GM21576 (cell line): Measurements from ENCODE around the gene ARHGAP25.

Source experiments
- ATAC-seq: cut with Tn5 transposase; IDR thresholded peaks from one replicate; pipeline ENCODE4 v1.9.1; 2021; ENCODE audit warnings: mild to moderate bottlenecking, moderate library complexity; ENCODE audit not compliant: unreplicated experiment

Gene ARHGAP25

GRCh38 chr2:68734688-68735525 is at the start of gene ARHGAP25:
TSS of gene ARHGAP25 (plus strand) at chr2:68734811. CDS start at chr2:68735200, 389 bp downstream.
- ATAC-seq = peak; percentile 54

DNA sequence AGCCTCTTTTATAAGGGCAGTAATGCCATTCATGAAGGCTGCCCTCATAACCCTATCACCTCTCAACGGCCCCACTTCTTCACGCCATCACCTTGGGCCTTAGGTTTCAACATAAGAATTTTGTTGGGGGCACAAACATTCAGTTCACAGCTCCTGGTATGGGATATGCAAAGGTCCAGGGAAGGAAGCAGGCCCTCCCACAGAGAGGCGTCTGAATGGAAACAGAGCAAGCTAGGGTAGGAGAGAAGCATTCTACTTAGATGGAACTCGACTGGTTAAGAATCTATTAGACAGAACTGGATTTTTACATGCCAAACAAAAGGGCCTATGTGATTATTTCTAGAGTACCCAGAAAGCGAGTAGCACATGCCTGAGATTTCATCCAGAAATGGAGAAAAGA is 48.4 kb upstream of the ARHGAP25 start:
- ATAC-seq = no peak

GRCh38 chr2:68687018-68687417 is 47.6 kb upstream of the ARHGAP25 start:
- ATAC-seq = no peak

- ATAC-seq = peak; percentile 92
These were observed 44.8 kb upstream of the ARHGAP25 start for GRCh38 chr2:68689553-68690537.

- no peak for ATAC-seq
These were observed 43.8 kb upstream of the ARHGAP25 start for GRCh38 chr2:68690851-68691250.

- no peak for ATAC-seq
These were observed 42.1 kb upstream of the ARHGAP25 start for GRCh38 chr2:68692511-68692910.

GRCh38 chr2:68693951-68694350 is 40.7 kb upstream of the ARHGAP25 start:
- no peak for ATAC-seq

DNA sequence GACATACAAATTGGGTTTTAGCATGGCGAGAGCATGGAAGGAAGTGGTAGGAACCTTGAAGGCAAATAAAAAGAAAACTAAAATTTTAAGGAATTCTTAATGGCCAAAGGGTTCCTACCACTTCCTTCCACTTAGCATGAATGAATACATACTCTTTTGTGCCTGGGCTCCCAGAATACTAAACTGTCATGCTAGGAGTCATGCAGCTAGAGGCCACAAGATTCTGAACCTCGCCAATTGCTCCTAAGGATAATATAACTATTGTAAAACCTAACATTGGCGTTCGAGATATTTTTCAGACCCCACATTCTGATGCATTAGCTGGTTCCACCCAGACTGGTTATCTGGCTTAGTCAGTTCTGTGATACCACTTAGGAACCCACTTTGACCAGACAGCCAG is 38.6 kb upstream of the ARHGAP25 start:
- no peak for ATAC-seq

DNA sequence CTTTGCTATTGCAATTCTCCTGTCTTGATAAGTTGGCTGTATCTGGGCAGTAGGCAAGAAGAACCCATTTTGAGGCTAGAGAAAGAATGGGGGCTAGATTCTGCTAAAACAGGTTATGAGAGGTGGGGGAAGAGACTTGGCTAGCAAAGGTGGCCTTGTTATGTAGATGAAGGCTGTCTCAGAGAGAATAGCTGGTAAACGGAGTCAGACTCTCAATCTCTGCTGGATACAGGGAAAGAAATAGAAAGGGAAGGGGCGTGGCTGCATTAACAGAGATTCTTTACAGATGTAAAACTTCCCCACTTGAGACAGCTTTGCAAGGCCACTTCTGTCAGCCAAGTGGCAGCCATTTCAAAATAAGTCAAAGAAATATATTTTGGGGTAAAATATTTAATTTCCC is 38.1 kb upstream of the ARHGAP25 start:
- no peak for ATAC-seq

GRCh38 chr2:68698567-68699377 is 35.8 kb upstream of the ARHGAP25 start:
- no peak for ATAC-seq

GRCh38 chr2:68700560-68700959 is 34.1 kb upstream of the ARHGAP25 start:
- no peak for ATAC-seq

GRCh38 chr2:68706637-68707036 is 28.0 kb upstream of the ARHGAP25 start:
- no peak for ATAC-seq

DNA sequence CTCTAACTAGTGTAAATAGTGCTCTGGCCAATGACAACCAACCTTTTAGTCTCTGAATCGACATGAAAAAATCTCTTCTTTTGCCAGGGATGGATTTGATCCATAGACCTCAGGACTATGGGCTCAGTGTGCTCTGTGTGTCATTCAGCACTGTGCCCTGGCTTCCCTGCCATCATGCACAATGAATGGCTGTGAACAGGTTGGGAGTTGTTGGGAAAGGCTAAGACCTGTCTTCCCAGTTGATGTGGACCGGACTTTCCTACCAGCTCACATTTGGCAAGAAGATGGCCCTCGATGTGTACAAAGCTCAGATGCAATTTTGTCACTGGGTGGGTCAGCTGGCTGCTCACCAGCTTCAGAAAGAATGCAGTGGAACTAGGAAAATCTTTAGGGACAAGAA is 26.0 kb upstream of the ARHGAP25 start:
- ATAC-seq = no peak

- ATAC-seq = no peak
These were observed 25.1 kb upstream of the ARHGAP25 start for GRCh38 chr2:68709421-68709911.

DNA sequence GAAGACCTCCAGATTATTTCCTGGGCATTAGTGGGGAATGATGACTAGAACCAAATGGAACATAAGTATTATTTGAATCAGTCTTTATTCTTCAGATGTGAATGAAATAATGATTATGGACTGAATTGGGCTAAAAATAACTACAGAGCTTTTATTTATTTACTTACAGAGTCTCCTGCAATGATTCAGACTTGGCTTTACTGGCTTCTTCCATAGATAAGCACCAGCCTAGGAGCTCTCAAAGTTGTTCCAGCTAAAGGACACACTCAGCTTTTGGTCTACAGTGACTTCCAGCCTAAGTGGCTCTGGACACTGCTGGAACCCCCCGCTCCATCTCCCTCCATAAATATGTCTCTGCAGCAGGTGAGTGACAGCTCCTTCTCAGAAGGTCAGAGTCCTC is 24.3 kb upstream of the ARHGAP25 start:
- no peak for ATAC-seq

GRCh38 chr2:68710756-68711155 is 23.9 kb upstream of the ARHGAP25 start:
- ATAC-seq = peak; percentile 38

DNA sequence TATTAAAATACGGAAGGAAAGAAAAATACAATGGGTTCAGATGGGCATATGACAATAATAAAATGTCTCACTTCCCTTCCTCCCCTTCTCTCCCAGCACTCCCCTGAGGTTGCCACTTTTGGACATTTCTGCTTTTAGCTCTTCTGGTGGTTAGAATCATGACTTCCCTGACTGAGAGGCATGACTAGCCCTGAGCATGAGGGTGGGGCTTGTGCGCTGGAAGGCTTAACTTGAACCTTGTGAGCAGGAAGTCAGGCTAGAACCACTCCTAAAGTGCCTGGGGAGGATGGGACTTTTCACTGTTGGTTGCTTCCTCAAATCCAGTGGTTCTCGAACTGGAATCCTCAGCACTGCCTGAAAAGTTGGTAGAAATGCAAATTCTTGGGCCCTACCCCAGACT is 19.7 kb upstream of the ARHGAP25 start:
- peak; percentile 86 for ATAC-seq

DNA sequence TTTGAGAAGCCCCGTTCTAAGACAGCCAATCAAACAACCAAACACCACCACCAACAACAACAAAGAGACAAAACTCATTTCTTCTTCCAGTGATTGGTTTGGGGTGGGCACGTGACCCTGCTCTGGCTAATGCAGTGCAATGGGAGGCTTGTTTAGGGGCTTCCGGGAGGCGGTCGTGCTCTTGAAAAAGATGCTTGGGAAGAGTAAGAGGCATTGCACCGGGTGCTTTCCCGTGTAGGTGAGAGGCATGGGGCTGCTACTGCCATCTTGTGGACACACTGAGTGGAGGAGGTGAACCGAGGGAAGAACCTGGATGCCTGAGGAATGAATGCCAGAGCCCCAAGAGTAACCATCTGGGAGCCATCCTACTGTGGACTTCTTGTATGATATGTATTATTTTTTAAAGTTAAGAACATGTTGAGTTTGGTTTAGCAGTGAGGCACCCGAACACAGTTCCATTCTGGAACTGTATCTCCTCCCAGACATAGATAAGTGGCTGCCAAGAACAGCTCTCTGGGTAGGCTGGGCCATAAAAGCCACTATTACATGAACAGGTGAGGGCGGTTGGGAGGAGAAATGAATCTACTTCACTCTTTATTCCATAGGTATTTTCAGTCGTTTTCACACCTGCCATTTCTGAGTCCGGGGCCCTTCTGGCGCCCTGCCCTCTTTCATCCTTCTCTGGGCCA is 19.1 kb upstream of the ARHGAP25 start:
- ATAC-seq = peak; percentile 44

- ATAC-seq = no peak
These were observed 17.9 kb upstream of the ARHGAP25 start for GRCh38 chr2:68716604-68717304.

- no peak for ATAC-seq
These were observed 17.3 kb upstream of the ARHGAP25 start for GRCh38 chr2:68717305-68717661.
